Osteocyte (in vitro differentiated cells): Measurements from ENCODE around the gene MEP1A. TPM values are rescaled to one million over a fixed set of nuclear protein-coding genes. Genes with fewer than 3 reads are reported as not detected.
"Not testable (repeated sequence)": the region's sequence is repeated elsewhere in the genome, so short reads cannot be mapped to it uniquely, and the experiment has no call there.

ENCODE experiments used
- DNase-seq: peaks from one replicate; pipeline ENCODE4 v3.0.0; 2021; ENCODE audit warnings: mixed read lengths; ENCODE audit not compliant: unreplicated experiment; ENCODE audit errors: extremely low spot score
- H3K27ac Mint-ChIP-seq: one replicate; pipeline ENCODE4 v1.8.0; 2021; ENCODE audit warnings: mild to moderate bottlenecking, mixed read lengths; ENCODE audit not compliant: unreplicated experiment
- H3K27me3 Mint-ChIP-seq: one replicate; pipeline ENCODE4 v1.8.0; 2021; ENCODE audit warnings: mixed read lengths; ENCODE audit not compliant: unreplicated experiment
- H3K36me3 Mint-ChIP-seq: one replicate; pipeline ENCODE4 v1.8.0; 2021; ENCODE audit warnings: mixed read lengths; ENCODE audit not compliant: unreplicated experiment
- H3K4me1 Mint-ChIP-seq: one replicate; pipeline ENCODE4 v1.8.0; 2021; ENCODE audit warnings: mixed read lengths; ENCODE audit not compliant: unreplicated experiment
- H3K4me3 Mint-ChIP-seq: one replicate; pipeline ENCODE4 v1.8.0; 2021; ENCODE audit warnings: mild to moderate bottlenecking, moderate library complexity, mixed read lengths; ENCODE audit not compliant: unreplicated experiment
- H3K9me3 Mint-ChIP-seq: one replicate; pipeline ENCODE4 v1.8.0; 2021; ENCODE audit warnings: mixed read lengths; ENCODE audit not compliant: unreplicated experiment
- total RNA-seq: library from RNA; stranded (reverse); gene quantifications from 2 replicates; pipeline ENCODE4 v1.2.1, GENCODE V29; 2021
- TF ChIP-seq, protein P1 (sequence below): fragments of 200-600 bp; sonication (generic); IDR thresholded peaks from 2 replicates; pipeline ENCODE4 v1.5.0; 2021; ENCODE audit warnings: antibody characterized with exemption, mild to moderate bottlenecking, moderate library complexity

The MEP1A gene
- total RNA-seq, 1 donor from 2014 or later, result not detected

DNA sequence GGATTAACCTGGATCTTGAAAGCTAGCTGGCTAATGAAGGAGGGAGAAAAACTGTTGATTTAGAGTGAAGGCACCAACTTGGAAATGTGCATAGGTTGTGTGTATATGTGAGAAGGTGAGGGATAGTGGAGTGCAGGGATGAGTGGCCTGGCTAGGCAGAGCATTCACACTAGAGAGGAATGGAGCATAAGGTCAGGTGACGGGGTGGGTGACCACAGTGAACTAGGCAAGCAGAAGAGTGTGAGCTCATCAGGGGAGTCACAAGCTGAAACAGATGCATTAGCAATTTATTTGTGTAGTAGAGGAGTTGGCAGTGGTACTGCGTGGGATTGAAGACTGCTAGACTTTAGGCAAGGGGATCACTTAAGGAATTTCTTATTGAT, 36.0 kb upstream of the MEP1A start:
- H3K27ac Mint-ChIP-seq, result no peak overlapping the region
- no peaks in the 10 kb centered on the region for H3K36me3 Mint-ChIP-seq
- H3K9me3 Mint-ChIP-seq, result no peaks in the 10 kb centered on the region
- DNase-seq, result no peak
- no peaks in the 10 kb centered on the region for H3K4me1 Mint-ChIP-seq
- H3K4me3 Mint-ChIP-seq, result no peak overlapping the region
- peaks cover 3% of the 10 kb centered on the region for H3K27me3 Mint-ChIP-seq
- TF ChIP-seq, protein P1, sequence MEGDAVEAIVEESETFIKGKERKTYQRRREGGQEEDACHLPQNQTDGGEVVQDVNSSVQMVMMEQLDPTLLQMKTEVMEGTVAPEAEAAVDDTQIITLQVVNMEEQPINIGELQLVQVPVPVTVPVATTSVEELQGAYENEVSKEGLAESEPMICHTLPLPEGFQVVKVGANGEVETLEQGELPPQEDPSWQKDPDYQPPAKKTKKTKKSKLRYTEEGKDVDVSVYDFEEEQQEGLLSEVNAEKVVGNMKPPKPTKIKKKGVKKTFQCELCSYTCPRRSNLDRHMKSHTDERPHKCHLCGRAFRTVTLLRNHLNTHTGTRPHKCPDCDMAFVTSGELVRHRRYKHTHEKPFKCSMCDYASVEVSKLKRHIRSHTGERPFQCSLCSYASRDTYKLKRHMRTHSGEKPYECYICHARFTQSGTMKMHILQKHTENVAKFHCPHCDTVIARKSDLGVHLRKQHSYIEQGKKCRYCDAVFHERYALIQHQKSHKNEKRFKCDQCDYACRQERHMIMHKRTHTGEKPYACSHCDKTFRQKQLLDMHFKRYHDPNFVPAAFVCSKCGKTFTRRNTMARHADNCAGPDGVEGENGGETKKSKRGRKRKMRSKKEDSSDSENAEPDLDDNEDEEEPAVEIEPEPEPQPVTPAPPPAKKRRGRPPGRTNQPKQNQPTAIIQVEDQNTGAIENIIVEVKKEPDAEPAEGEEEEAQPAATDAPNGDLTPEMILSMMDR, result no peak

DNA sequence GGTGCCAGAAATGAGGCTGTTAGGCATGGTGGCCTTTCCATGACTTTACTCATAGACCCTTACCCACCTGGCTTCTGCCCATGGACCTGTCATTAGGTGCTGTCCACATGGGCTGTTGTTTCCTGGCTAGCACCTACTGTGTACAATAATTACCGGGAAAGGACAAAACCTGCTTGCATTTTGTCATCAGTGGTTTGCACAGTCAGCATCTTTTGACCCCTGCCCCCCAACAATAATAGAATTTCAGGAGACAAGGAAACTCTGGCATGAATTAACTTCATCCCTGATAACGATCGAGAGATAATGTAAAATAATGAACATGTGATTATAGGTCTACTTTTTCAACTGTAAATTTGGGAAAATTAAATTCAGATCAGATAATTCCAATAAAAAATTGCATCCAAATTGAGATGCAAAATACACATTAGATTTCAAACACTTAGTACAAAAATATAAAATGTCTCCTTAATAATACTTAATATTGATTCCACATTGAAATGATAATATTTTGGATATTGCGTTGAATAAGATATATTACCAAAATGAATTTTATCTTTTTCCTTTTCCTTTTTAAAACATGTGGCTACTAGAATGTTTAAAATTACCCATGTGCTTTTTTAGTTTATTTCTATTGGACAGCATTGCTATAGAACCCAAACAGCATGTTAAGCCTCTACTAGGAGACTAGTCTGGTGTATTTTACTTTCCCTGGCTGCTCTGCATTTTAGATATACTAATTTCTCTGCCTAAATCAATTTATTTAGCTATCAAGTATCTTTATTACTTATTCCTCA, 34.0 kb upstream of the MEP1A start:
- H3K27ac Mint-ChIP-seq, result no peak overlapping the region
- H3K4me3 Mint-ChIP-seq, result no peak overlapping the region
- H3K9me3 Mint-ChIP-seq, result no peaks in the 10 kb centered on the region
- H3K27me3 Mint-ChIP-seq, result peaks cover 7% of the 10 kb centered on the region
- H3K36me3 Mint-ChIP-seq, result no peaks in the 10 kb centered on the region
- H3K4me1 Mint-ChIP-seq, result no peaks in the 10 kb centered on the region
- DNase-seq, result no peak
- TF ChIP-seq, protein P1, result no peak

DNA sequence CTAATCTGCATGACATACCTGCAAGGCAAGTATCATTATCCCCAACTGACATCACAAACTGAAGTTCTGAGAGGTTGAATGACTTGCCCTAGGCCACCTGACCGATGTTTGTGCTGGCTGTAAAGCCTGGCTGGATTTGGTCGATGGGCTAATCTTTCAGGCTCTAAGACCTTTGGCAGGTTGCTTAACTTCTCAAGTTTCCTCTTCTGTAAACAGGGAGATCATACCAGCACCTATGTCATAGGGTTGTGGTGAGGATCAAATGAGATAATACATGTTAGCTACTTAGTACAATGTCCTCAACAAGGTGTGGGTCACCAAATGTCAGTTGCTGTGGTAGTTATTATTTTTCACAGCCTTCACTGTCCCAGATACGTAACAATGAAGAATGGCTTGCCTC, 32.3 kb upstream of the MEP1A start:
- H3K4me1 Mint-ChIP-seq, result no peaks in the 10 kb centered on the region
- no peaks in the 10 kb centered on the region for H3K9me3 Mint-ChIP-seq
- TF ChIP-seq, protein P1, result no peak
- H3K4me3 Mint-ChIP-seq, result no peak overlapping the region
- H3K27me3 Mint-ChIP-seq, result peaks cover 10% of the 10 kb centered on the region
- H3K36me3 Mint-ChIP-seq, result no peaks in the 10 kb centered on the region
- DNase-seq, result no peak
- no peak overlapping the region for H3K27ac Mint-ChIP-seq

DNA sequence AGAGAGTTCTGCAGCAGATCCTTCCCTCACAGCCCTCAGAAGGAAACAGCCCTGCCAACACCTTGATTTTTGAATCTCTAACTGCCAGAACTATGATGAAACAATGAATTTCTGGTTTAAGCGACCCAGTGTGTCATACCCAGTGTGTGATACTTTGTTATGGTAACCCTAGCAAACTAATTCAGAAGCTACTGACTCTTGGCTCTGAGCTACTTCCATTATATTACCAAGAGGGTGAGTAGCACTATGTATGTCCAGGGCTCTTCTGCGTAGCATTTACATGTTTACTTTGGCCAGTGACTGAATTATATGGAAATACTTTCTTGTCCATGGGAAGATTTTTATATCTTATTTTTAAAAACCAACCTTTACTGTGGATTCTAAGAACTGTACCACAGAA, 29.7 kb upstream of the MEP1A start:
- Mint-ChIP-seq H3K36me3 (no peaks in the 10 kb centered on the region), H3K4me1 (no peaks in the 10 kb centered on the region), H3K4me3 (no peak overlapping the region), H3K9me3 (peaks cover 7% of the 10 kb centered on the region), H3K27me3 (peaks cover 10% of the 10 kb centered on the region), H3K27ac (no peak overlapping the region)
- DNase-seq, result no peak
- TF ChIP-seq, protein P1, result no peak

DNA sequence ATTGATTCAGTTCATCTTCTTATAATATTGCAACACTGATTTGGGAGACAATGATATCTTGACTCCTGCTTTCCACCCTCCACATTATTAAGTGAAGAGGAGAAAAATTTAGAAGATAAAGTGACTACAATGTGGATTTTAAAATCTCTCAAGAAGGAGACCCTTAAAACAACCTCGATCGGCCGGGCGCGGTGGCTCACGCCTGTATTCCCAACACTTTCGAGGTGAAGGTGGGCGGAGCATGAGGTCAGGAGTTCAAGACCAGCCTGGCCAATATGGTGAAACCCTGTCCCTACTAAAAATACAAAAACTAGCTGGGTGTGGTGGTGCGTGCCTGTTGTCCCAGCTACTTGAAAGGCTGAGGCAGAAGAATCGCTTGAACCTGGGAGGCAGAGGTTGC, 28.9 kb upstream of the MEP1A start:
- not testable (repeated sequence) for H3K36me3 Mint-ChIP-seq, H3K4me1 Mint-ChIP-seq, H3K9me3 Mint-ChIP-seq, H3K27ac Mint-ChIP-seq, DNase-seq, H3K4me3 Mint-ChIP-seq
- peaks cover 12% of the 10 kb centered on the region for H3K27me3 Mint-ChIP-seq
